Left lobe of liver (tissue), 2 donors: Measurements from ENCODE around the gene TSHZ2. TPM values are rescaled to one million over a fixed set of nuclear protein-coding genes. Genes with fewer than 3 reads are reported as not detected.
A peak's percentile ranks its signal among the peaks of the same experiment; 100 is the strongest.
"Not testable (repeated sequence)": the region's sequence is repeated elsewhere in the genome, so short reads cannot be mapped to it uniquely, and the experiment has no call there.

Experiments used
- ATAC-seq: fragments of 200-7000 bp; cut with Tn5 transposase; one replicate; pipeline ENCODE4 v1.9.1; 2020; ENCODE audit warnings: mild to moderate bottlenecking, moderate library complexity
- DNase-seq: peaks from one replicate; pipeline ENCODE4 v3.0.0-alpha.2; 2020; ENCODE audit warnings: low spot score
- total RNA-seq: library from RNA; stranded (reverse); gene quantifications from one replicate; pipeline ENCODE4 v1.2.1, GENCODE V29; 2021
- donor health status: DM: no; HTN: no; CAD: no; lungs with moderate emphysema.
- donor health status: DM: no; HTN: yes; CAD: no.

TSHZ2 gene
- total RNA-seq, 1 donor from 2014 or later: 19.0 TPM

GRCh38 chr20:53023732-53024520 lies 51.8 kb downstream of the TSHZ2 start:
- DNase-seq (no peak), ATAC-seq (no peak)

GRCh38 chr20:53024653-53025052 lies 52.5 kb downstream of the TSHZ2 start:
- not testable (repeated sequence) for DNase-seq, ATAC-seq

GRCh38 chr20:53027089-53027488 lies 54.9 kb downstream of the TSHZ2 start:
- ATAC-seq (no peak), DNase-seq (no peak)

GRCh38 chr20:53028337-53029007 lies 56.3 kb downstream of the TSHZ2 start:
- DNase-seq (no peak), ATAC-seq (no peak)

GRCh38 chr20:53030061-53030460 lies 57.9 kb downstream of the TSHZ2 start:
- ATAC-seq: no peak
- no peak for DNase-seq

GRCh38 chr20:53032046-53032445 lies 59.9 kb downstream of the TSHZ2 start:
- no peak for ATAC-seq
- no peak for DNase-seq

- ATAC-seq (peak; percentile 67), DNase-seq (no peak)
Measured at GRCh38 chr20:53032478-53032932, 60.3 kb downstream of the TSHZ2 start.

- no peak for ATAC-seq
Measured at GRCh38 chr20:53033176-53033575, 61.0 kb downstream of the TSHZ2 start.

GRCh38 chr20:53034899-53035298 lies 62.7 kb downstream of the TSHZ2 start:
- DNase-seq: no peak
- ATAC-seq: peak; percentile 26

More at GRCh38 chr20:53033176-53033575, 61.0 kb downstream of the TSHZ2 start:
- DNase-seq: no peak

GRCh38 chr20:53036992-53037391 lies 64.8 kb downstream of the TSHZ2 start:
- no peak for DNase-seq
- peak; percentile 36 for ATAC-seq

GRCh38 chr20:53037621-53038020 lies 65.5 kb downstream of the TSHZ2 start:
- DNase-seq (no peak), ATAC-seq (no peak)

GRCh38 chr20:53038299-53038698 lies 66.1 kb downstream of the TSHZ2 start:
- no peak for ATAC-seq
- no peak for DNase-seq

- DNase-seq (no peak), ATAC-seq (peak; percentile 25)
Measured at GRCh38 chr20:53040693-53041589, 68.8 kb downstream of the TSHZ2 start.

- no peak for DNase-seq
- ATAC-seq: no peak
Measured at GRCh38 chr20:53042521-53042920, 70.4 kb downstream of the TSHZ2 start.

- ATAC-seq: no peak
- no peak for DNase-seq
Measured at GRCh38 chr20:53044296-53044695, 72.1 kb downstream of the TSHZ2 start.

GRCh38 chr20:53045941-53046340 lies 73.8 kb downstream of the TSHZ2 start:
- DNase-seq (no peak), ATAC-seq (no peak)

- ATAC-seq (no peak), DNase-seq (no peak)
Measured at GRCh38 chr20:53047203-53047602, 75.0 kb downstream of the TSHZ2 start.

GRCh38 chr20:53048387-53048786 lies 76.2 kb downstream of the TSHZ2 start:
- DNase-seq (no peak), ATAC-seq (no peak)

GRCh38 chr20:53050338-53050737 lies 78.2 kb downstream of the TSHZ2 start:
- no peak for ATAC-seq
- DNase-seq: no peak

- no peak for DNase-seq
- no peak for ATAC-seq
Measured at GRCh38 chr20:53052380-53052779, 80.2 kb downstream of the TSHZ2 start.

GRCh38 chr20:53053595-53053994 lies 81.4 kb downstream of the TSHZ2 start:
- ATAC-seq: no peak
- DNase-seq: no peak
